Adrenal gland (tissue), 5 donors: Measurements from ENCODE around the gene NEGR1.

Experiments used
- POLR2A ChIP-seq, 2 donors: fragments of 450-650 bp; IDR thresholded peaks; one replicate each; pipeline ENCODE4 v1.6.1; 2017; ENCODE audit warnings: antibody characterized with exemption in 2 of 2, mild to moderate bottlenecking in 2 of 2, moderate library complexity in 1 of 2
- TF ChIP-seq, protein P1 (sequence below), 6 experiments: fragments of 450-650 bp in 4 of 6; fragments of 200-600 bp in 2 of 6; sonication (generic) in 1 of 6; IDR thresholded peaks; 1 replicate in 5 of 6; 2 replicates in 1 of 6; pipeline versions ENCODE4 v1.5.1 to v1.8.0; 2016 to 2021; ENCODE audit warnings: antibody characterized with exemption in 6 of 6, mild to moderate bottlenecking in 2 of 6, moderate library complexity in 1 of 6
- donor health status: DM: no; HTN: no; CAD: no.

GRCh38 chr1:71956613-71957285 is 325.6 kb downstream of the NEGR1 start:
- no peak for TF ChIP-seq POLR2A (IDR thresholded peaks at IDR 0.05)
- TF ChIP-seq, protein P1, sequence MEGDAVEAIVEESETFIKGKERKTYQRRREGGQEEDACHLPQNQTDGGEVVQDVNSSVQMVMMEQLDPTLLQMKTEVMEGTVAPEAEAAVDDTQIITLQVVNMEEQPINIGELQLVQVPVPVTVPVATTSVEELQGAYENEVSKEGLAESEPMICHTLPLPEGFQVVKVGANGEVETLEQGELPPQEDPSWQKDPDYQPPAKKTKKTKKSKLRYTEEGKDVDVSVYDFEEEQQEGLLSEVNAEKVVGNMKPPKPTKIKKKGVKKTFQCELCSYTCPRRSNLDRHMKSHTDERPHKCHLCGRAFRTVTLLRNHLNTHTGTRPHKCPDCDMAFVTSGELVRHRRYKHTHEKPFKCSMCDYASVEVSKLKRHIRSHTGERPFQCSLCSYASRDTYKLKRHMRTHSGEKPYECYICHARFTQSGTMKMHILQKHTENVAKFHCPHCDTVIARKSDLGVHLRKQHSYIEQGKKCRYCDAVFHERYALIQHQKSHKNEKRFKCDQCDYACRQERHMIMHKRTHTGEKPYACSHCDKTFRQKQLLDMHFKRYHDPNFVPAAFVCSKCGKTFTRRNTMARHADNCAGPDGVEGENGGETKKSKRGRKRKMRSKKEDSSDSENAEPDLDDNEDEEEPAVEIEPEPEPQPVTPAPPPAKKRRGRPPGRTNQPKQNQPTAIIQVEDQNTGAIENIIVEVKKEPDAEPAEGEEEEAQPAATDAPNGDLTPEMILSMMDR (IDR thresholded peaks at IDR 0.05): no peak
